HepG2 (cell line): ENCODE data around the gene MYO7A.

Experiments
- CTCF ChIP-seq: sonication (generic); formaldehyde crosslinking; IDR thresholded peaks from 2 replicates; pipeline ENCODE4 v1.5.0; 2020; ENCODE audit warnings: mild to moderate bottlenecking, missing genetic modification reagents, moderate library complexity
- E2F5 ChIP-seq: sonication (generic); formaldehyde crosslinking; conservative IDR thresholded peaks from 2 replicates; pipeline ENCODE4 v1.4.0; 2020; ENCODE audit warnings: missing genetic modification reagents
- ESRRA ChIP-seq: sonication (generic); formaldehyde crosslinking; IDR thresholded peaks from 2 replicates; pipeline ENCODE4 v1.5.1; 2020; ENCODE audit warnings: mild to moderate bottlenecking, low read depth, missing genetic modification reagents
- NR2C2 ChIP-seq: sonication (generic); formaldehyde crosslinking; IDR thresholded peaks from 2 replicates; pipeline ENCODE4 v1.4.0; 2020; ENCODE audit warnings: missing genetic modification reagents, mild to moderate bottlenecking, moderate library complexity, borderline replicate concordance
- RAD21 ChIP-seq: fragments of 450-650 bp; formaldehyde crosslinking; IDR thresholded peaks from 2 replicates; pipeline ENCODE4 v1.5.0; 2020; ENCODE audit warnings: mild to moderate bottlenecking
- SUZ12 ChIP-seq: fragments of 150-350 bp; IDR thresholded peaks from 2 replicates; pipeline ENCODE4 v1.6.1; 2014; ENCODE audit warnings: low read depth, low read length
- TFAP4 ChIP-seq: sonication (generic); IDR thresholded peaks from 2 replicates; pipeline ENCODE4 v1.6.1; 2016; ENCODE audit warnings: low read depth, borderline replicate concordance
- ZEB1 ChIP-seq: IDR thresholded peaks from 2 replicates; pipeline ENCODE4 v1.6.1; 2012; ENCODE audit warnings: mild to moderate bottlenecking, low read depth, inconsistent platforms; ENCODE audit not compliant: insufficient replicate concordance
- ZFP36L1 ChIP-seq: sonication (generic); formaldehyde crosslinking; IDR thresholded peaks from 2 replicates; pipeline ENCODE4 v1.8.0; 2022; ENCODE audit warnings: mild to moderate bottlenecking, missing genetic modification reagents, moderate library complexity
- ZIK1 ChIP-seq: sonication (generic); formaldehyde crosslinking; IDR thresholded peaks from 2 replicates; pipeline ENCODE4 v1.5.0; 2020; ENCODE audit warnings: mild to moderate bottlenecking, low read depth, missing genetic modification reagents, borderline replicate concordance
- ZKSCAN8 ChIP-seq: IDR thresholded peaks from 2 replicates; pipeline ENCODE4 v1.6.1; 2016; ENCODE audit warnings: borderline replicate concordance, missing genetic modification reagents, missing compliant biosample characterization
- ZNF589 ChIP-seq: sonication (generic); formaldehyde crosslinking; conservative IDR thresholded peaks from 2 replicates; pipeline ENCODE4 v1.8.0; 2022; ENCODE audit warnings: mild to moderate bottlenecking, moderate library complexity, missing genetic modification reagents

- TF ChIP-seq E2F5 = no peak
- TF ChIP-seq ZEB1 = no peak
- TF ChIP-seq ZNF589 = no peak
- no peak for TF ChIP-seq SUZ12
- TF ChIP-seq TFAP4 = no peak
- no peak for TF ChIP-seq ZIK1 (CRISPR knock-in tag)
- TF ChIP-seq ZKSCAN8 (CRISPR knock-in tag) = no peak
- no peak for TF ChIP-seq RAD21 (CRISPR knock-in tag)
- TF ChIP-seq ZFP36L1 (CRISPR knock-in tag) = no peak
- TF ChIP-seq CTCF = no peak
- TF ChIP-seq NR2C2 (CRISPR knock-in tag) = no peak
- no peak for TF ChIP-seq ESRRA
These were observed 58.3 kb downstream of the MYO7A start for GRCh38 chr11:77186302-77186701.
